HG02623 (cell line): ENCODE results near the gene CARHSP1.
"Not testable (repeated sequence)": the region's sequence is repeated elsewhere in the genome, so short reads cannot be mapped to it uniquely, and the experiment has no call there.

ENCODE experiments used
- ATAC-seq: cut with Tn5 transposase; IDR thresholded peaks from one replicate; pipeline ENCODE4 v1.9.1; 2021; ENCODE audit warnings: moderate library complexity; ENCODE audit not compliant: unreplicated experiment

Gene CARHSP1

DNA sequence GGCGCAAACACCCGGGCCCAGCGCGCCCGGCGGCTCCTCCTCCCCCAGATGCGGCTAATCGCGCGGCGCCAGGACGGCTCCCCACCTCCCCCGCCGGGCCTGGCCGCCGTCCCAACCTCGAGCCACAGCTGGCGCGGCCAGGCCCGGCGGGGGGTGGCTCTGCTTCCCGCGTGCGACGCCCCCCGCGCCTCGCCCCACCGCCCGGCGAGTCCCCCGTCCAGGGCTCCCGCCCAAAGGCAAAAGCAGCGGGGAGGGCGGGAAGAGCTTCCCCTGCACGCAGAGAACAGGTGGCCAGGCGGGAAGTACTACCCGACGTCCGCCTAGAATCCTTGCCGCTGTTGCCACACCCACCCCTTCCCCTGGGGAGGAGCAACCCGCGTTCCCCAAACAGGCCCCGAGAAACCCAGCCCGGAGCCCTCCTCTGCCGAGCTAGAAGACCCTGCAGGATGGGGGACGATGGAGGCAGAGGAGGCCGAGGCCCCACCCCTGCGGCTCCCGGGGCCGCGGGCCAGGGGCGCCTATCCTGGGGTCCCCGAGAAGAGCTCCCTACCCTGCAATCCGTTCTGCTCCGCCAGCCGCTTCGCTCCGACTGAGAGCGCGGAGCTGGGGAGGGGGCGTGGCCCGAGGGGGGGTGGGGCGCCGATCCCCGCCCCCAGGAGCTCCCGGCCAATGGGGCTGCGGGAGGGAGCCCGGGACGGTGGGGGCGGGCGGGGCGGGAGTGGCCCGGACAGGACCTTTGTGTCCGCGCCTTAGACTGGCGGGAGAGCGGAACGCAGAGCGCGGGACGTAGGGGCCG is at the start of gene CARHSP1:
Gene CARHSP1 (minus strand): TSS at position 591 of the 796 bp plus-strand sequence. CDS start 9,678 bp downstream, outside the sequence.
- ATAC-seq, result peak; percentile 58

- not testable (repeated sequence) for ATAC-seq
Measured at GRCh38 chr16:8917336-8917735, 48.5 kb upstream of the CARHSP1 start.

DNA sequence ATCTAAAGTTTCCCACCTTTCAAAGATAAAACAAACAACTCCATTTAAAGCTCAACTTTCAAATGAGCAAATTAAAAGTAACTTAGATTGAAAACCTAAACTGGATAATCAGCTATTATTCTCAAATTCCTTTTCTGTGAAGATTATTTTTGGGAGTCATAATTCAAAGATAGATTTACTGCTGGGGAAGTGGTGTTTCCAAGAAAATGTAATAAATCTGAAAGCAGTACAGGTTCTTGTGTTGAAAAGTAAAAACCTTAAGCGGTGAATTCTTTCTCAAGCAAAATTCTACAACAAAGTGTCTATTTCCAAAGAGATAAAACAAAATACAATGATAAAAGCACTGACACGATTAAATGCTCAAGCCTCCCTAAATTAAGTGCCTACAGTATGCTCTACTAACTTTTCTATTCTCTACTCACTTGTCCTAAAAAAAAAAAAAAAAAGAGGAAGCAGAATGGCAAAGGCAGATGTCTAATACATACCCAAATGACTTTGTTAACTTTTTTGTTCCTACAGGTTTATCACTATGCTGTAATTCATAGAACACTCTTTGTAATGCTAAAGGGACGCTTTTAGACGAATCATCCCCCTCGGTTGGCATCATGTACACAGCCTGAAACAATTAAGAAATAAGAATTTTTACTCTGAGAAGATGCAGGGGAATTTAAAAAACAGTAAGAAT is 47.9 kb upstream of the CARHSP1 start:
- no peak for ATAC-seq

GRCh38 chr16:8915722-8916301 is 47.0 kb upstream of the CARHSP1 start:
- no peak for ATAC-seq

DNA sequence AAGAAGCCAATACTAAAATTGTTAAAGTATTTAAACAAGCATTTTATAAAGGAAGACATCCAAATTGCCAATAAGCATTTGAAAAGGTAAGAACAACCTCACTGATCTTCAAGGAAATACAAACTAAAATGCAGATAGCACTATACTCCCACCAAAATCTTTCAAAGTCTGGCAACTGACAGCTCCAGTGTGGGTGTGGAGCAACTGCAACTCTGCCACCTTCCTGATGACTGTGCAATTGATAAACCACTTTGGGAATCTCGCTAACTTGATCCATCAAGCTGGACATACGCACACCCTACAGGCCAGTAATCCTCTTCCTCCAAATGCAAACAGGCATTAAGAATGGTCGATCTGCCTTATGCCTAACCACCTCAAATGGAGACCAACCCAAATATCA is 45.3 kb upstream of the CARHSP1 start:
- ATAC-seq, result no peak

DNA sequence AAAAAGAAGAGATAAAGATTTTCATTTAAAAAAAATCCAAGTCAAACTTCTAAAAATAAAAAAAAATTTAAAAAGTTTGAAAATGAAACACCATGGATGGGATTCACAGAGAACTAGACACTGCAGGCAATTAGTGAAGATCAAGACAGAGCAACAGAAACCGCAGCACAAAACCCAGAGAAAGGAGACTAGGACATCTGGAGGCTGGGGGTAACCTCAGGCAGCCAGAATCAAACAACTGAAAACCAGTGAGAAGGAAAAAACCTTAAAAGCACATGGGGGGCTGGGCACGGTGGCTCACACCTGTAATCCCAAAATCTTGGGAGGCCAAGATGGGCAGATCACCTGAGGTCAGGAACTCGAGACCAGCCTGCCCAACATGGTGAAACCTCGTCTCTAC is 44.0 kb upstream of the CARHSP1 start:
- ATAC-seq, result no peak

GRCh38 chr16:8910811-8911210 is 42.0 kb upstream of the CARHSP1 start:
- ATAC-seq, result no peak

DNA sequence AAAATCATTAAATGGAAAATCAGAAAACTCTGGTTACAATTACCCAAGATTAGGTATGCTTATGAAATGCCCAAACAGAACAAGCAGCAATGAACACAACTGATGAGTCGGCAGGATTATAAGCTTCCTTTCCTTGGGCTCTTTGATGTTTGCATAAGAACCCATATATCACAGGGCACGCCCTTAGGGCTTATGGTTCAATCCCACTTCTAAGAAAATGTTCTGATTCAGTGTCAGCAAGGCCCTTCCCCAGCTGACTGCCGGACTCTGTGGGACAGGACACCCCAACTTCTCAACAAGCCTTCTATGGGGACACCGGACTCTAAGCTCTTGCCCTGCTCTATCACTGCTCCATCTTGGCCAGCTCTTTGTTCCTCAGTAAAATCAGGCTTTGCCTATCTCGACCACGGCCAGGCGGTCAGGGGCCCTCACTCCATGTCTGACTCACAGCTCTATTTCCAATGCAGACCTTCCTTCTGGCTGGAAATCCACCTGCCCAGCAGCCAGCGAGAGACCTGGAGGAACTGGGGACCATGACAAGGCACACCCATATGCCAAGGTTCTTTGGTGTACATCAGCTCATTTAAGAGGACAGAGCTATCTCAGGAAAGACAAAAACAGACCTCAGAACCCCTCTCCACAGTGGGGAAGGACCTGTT is 40.1 kb upstream of the CARHSP1 start:
- no peak for ATAC-seq

DNA sequence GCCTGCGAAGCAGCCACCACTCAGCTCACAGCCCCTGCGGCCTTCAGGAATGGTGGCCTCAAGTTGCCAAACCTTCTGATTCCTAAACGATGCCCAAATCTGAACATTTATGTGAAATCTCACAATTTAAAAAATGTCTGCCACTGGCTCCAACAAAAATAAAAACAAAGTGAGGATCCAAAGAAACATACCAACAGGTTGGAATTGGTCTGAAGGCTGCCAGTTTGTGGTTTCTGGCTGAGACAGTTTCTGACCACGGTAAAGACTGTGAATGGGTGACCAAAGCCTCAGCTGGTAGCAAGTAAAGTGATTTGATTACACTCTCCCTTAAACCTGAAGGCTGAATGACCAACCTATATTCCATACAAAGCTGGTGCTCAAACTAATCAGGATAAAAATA is 38.3 kb upstream of the CARHSP1 start:
- no peak for ATAC-seq

DNA sequence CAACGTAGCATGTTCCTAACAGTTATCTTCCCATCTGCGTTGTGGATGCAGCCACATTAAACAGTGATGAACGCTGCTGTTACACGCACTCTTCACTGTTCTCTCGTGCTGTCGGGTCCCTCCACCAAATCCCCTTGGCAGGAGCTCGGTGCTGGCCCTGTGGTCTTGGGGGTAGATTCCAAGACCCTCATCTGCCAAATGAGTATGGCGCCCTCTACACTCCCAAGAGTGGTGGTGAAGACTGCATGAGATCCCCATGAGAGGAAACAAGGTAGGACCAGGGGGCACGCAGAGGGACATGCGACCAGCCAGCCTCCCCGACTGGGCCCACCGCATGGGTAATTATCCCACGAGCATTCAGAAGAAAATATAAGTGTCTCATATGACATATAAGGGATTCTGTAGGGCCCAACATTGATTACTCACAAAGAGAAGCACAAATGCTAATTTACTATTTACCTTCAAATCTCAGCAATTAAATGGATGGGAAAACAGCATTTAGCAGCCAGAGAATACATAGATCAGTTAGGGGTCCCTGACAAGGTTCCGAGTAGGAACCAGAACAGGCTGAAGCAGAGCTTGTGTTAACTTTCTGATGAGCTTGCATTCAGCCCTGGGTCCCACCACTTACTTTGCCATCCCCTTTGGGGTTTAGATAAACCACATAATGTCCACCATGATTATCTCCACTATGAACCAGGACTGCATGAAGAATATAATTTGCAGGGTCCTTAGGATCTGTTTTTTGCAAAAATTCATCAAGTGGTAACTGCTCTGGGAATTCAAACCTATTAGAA is 37.2 kb upstream of the CARHSP1 start:
- ATAC-seq, result no peak

- no peak for ATAC-seq
Measured at GRCh38 chr16:8905168-8905762, 36.5 kb upstream of the CARHSP1 start.

DNA sequence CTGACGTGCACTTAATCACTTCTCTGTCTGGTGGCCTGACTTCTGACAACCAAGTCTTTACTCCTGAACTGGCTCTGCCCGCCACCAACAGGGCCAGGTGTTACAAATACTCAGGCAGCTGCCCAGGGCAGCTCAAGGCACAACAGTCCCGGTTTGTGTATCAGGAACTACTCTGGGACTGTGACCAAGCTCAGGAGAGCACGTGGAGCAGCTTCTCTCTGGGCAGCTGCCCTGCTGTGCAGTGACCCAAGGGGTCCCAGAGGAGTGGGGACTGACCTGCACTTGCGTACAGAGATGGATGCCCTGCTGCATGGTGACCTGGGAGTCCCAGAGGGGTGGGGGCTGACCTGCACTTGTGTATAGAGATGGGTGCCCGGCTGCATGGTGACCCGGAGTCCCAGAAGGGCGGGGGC is 35.2 kb upstream of the CARHSP1 start:
- ATAC-seq, result no peak

DNA sequence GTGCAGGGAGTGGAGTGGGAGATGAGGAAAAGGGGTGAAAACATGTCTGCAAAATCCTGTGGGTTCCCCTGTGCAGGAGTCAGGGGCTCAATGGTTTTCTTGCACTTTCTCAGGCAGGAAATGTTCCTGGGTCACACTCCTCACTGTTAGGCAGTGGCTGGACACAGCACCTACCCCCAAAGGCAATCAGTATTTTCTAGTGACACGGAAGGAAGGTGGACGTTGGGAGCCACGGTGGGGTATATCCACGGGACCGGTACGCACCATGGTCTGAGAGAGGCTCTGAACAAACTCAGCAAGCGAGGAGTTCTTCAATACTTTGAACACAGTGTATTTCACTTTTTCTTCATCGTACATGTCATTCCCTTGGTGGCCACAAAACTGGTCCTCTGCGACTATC is 34.2 kb upstream of the CARHSP1 start:
- no peak for ATAC-seq

DNA sequence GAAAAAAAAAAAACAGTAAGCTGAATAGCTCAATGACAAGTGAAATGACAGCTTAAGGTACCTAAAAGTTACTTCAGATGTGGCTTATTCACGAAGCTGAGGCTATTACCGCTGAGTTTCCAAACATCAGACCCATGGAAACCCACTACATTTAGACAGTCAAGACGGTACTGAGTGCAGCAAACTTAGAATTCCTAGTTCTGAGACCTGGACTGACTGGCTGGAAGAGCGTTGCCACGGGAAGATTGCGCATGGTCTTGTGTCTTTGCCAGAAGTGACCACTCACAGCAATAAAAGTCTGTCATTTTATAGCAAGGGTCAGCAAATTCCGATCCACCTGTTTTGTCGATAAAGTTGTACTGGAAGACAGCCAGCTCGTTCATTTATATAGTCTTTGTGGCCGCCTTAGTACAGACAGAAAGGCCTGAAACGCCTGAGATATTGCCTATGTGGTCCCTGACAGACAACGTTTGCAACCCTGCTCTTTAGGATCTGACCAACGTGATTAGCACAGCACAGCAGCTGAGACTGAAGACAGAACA is 32.6 kb upstream of the CARHSP1 start:
- ATAC-seq, result no peak

DNA sequence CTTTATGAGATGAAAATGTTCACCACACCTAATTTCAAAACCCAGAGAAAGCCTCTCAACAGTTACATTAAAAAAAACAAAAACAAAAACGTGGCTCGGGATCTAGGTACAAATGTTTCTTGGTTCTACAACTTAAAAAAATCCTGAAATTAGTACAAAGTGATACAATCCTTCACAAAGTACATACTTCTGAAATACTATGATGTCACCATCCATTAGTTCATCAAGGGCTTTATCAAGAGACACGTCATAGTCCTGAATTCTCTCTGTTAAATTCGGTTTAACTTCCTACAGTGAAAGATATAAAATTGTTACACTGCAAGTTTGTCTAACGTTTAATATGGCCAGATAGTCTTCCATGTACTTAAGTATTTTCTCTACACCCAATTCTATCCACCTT is 31.5 kb upstream of the CARHSP1 start:
- no peak for ATAC-seq

DNA sequence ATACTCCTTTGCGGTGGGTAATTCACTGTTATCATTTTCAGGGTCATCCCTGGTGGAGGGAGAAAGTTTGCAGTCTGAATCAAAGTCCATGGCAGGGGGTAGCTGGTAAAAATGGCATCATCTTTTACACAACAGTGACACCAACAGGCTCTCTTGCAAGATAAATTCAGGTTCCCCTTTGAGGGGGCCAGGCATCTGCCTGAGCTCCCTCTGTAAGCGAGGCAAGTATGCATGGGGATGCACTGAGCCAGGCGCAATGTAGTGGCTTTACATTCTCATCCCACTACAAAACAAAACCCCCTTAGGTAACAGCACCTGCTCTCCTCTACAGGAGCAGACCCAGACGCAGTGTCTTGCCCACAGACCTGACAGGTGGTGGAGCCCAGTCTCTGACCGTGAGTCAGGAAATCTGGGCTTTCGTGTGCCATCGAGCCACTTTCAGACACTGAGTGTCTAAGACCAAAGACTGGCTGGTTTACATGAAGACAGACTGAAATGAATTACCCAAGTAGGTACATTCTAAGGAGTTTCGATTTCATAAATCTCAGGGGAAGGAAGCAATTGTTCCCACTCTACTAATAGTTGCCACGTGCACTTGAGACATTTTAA is 31.0 kb upstream of the CARHSP1 start:
- no peak for ATAC-seq

- no peak for ATAC-seq
Measured at GRCh38 chr16:8898660-8899318, 30.0 kb upstream of the CARHSP1 start.

- ATAC-seq, result no peak
Measured at GRCh38 chr16:8894736-8895334, 26.0 kb upstream of the CARHSP1 start.
